IPS DF 4.7 (cell line): ENCODE data around the gene RRM1.
A peak's percentile ranks its signal among the peaks of the same experiment; 100 is the strongest.

ENCODE experiments used
- DNase-seq: peaks from one replicate; pipeline ENCODE4 v3.0.0-alpha.2; 2013; ENCODE audit warnings: low spot score; ENCODE audit errors: extremely low read depth

RRM1 gene

DNA sequence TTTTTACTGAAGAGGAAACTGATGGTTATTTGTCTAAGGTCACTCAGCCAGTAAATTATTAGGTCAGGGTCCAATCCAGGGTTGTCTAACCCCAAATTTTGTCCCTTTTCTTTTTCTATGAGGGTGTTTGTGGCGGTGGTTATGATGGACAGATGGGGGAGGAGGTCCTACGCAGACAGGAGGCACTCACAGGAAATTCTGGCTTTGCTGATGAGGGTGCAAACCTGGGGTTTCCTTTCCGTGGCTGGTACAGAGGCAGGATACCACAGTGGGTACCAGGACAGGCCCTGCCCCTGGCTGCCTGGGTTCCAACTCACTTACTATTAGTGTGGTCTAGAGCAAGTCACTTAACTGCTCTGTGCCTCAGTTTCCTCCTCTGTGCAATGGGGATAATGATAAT, 91.0 kb downstream of the RRM1 start:
- DNase-seq: no peak

DNA sequence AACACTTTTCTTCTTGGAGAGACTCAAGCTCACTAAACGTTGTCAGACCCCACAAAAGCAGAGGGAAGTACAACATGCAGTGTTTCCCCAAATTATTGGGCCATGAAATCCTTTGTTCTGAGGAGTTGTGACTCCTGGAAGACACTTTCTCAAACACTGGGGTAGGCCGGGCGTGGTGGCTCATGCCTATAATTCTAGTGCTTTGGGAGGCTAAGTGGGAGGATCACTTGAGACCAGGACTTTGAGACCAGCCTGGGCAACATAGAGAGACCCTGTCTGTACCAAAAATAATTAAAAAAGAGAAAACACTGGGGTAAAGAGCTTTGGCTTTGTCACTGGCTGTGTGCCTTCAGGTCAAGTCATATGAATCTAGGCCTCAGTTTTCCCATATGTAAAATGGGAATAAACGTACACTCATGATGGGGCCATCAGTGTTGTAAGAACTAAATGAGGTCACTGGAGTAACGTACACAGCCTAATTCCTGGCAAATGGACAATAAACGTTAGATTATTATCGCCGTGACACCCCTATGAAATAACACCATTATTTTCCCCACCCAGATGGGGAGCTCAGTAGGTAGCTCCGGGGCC, 92.0 kb downstream of the RRM1 start:
- DNase-seq: no peak

- DNase-seq: peak; percentile 51
These were observed 92.7 kb downstream of the RRM1 start for GRCh38 chr11:4187055-4187988.
